NCI-H446 (cell line): ENCODE results near the gene ID1.
"Not testable (repeated sequence)": the region's sequence is repeated elsewhere in the genome, so short reads cannot be mapped to it uniquely, and the experiment has no call there.

Source experiments
- DNase-seq, 2 experiments: peaks; one replicate each; lab custom pipeline; 2025; lab: John Stamatoyannopoulos, UW

Gene ID1

GRCh38 chr20:31573555-31574321 is 31.4 kb upstream of the ID1 start:
- peak in 1 of 2 experiments; percentile 23 for DNase-seq

- not testable (repeated sequence) for DNase-seq
Measured at GRCh38 chr20:31574986-31575385, 30.1 kb upstream of the ID1 start.

GRCh38 chr20:31576751-31577150 is 28.3 kb upstream of the ID1 start:
- DNase-seq = no peak

GRCh38 chr20:31577194-31577593 is 27.9 kb upstream of the ID1 start:
- no peak for DNase-seq

- no peak for DNase-seq
Measured at GRCh38 chr20:31578448-31579138, 26.5 kb upstream of the ID1 start.

- DNase-seq = no peak
Measured at GRCh38 chr20:31579245-31579644, 25.8 kb upstream of the ID1 start.

GRCh38 chr20:31579941-31580651 is 25.0 kb upstream of the ID1 start:
- DNase-seq = not testable (repeated sequence)

- DNase-seq = no peak
Measured at GRCh38 chr20:31580706-31581105, 24.4 kb upstream of the ID1 start.

- no peak for DNase-seq
Measured at GRCh38 chr20:31581391-31581790, 23.7 kb upstream of the ID1 start.

GRCh38 chr20:31587545-31588389 is 17.3 kb upstream of the ID1 start:
- DNase-seq = peak in 1 of 2 experiments; percentile 32

- no peak for DNase-seq
Measured at GRCh38 chr20:31590717-31591225, 14.3 kb upstream of the ID1 start.

GRCh38 chr20:31593221-31594001 is 11.7 kb upstream of the ID1 start:
- DNase-seq = no peak

GRCh38 chr20:31594002-31594557 is 11.0 kb upstream of the ID1 start:
- no peak for DNase-seq

- DNase-seq = no peak
Measured at GRCh38 chr20:31594558-31595379, 10.3 kb upstream of the ID1 start.

- no peak for DNase-seq
Measured at GRCh38 chr20:31595380-31595653, 9.8 kb upstream of the ID1 start.

GRCh38 chr20:31595654-31596411 is 9.3 kb upstream of the ID1 start:
- DNase-seq = no peak

GRCh38 chr20:31596412-31596715 is 8.7 kb upstream of the ID1 start:
- not testable (repeated sequence) for DNase-seq

GRCh38 chr20:31596831-31597480 is 8.1 kb upstream of the ID1 start:
- DNase-seq = no peak

- no peak for DNase-seq
Measured at GRCh38 chr20:31597481-31597855, 7.6 kb upstream of the ID1 start.
